ENCODE results near the gene PHPT1. TPM values are rescaled to one million over a fixed set of nuclear protein-coding genes. Genes with fewer than 3 reads are reported as not detected.
"Not testable (repeated sequence)": the region's sequence is repeated elsewhere in the genome, so short reads cannot be mapped to it uniquely, and the experiment has no call there.

The PHPT1 gene
- total RNA-seq, 1 donor from 2014 or later = 349 TPM

GRCh38 chr9:136865041-136865767, 16.0 kb downstream of the PHPT1 start:
- Histone ChIP-seq H3K9me3 (replicated peaks) (no peaks in the 10 kb centered on the region), H3K4me3 (peak overlapping the region; percentile 90), H3K36me3 (peaks cover 40% of the 10 kb centered on the region), H3K27me3 (ENCODE audit: low read depth) (no peaks in the 10 kb centered on the region), H3K4me1 (peaks cover 41% of the 10 kb centered on the region), H3K27ac (replicated peaks) (peak overlapping the region; percentile 95)
- TF ChIP-seq CTCF (IDR thresholded peaks at IDR 0.05; ENCODE audit: borderline replicate concordance) = no peak
- DNase-seq = peak; percentile 6
- intact Hi-C loops (cut with micrococcal nuclease) = loop anchor here (10.0 kb wide), 1 partner anchor 60 kb away; no protein-coding TSS in a partner anchor

- H3K4me3 ChIP-seq = peak overlapping the region; percentile 90
- no peaks in the 10 kb centered on the region for H3K27me3 ChIP-seq (ENCODE audit: low read depth)
- TF ChIP-seq CTCF (IDR thresholded peaks at IDR 0.05; ENCODE audit: borderline replicate concordance) = no peak
- no peaks in the 10 kb centered on the region for H3K9me3 ChIP-seq (replicated peaks)
- no peak for DNase-seq
- peak overlapping the region; percentile 95 for H3K27ac ChIP-seq (replicated peaks)
- peaks cover 41% of the 10 kb centered on the region for H3K4me1 ChIP-seq
- intact Hi-C loops (cut with micrococcal nuclease) = loop anchor here (10.0 kb wide), 1 partner anchor 59 kb away; no protein-coding TSS in a partner anchor
- peaks cover 37% of the 10 kb centered on the region for H3K36me3 ChIP-seq
Measured at GRCh38 chr9:136865768-136866103, 16.5 kb downstream of the PHPT1 start.

- H3K36me3 ChIP-seq = peaks cover 24% of the 10 kb centered on the region
- H3K4me3 ChIP-seq = peak overlapping the region; percentile 90
- DNase-seq; H3K9me3 ChIP-seq (replicated peaks); H3K27me3 ChIP-seq (ENCODE audit: low read depth): not testable (repeated sequence)
- intact Hi-C loops (cut with micrococcal nuclease) = loop anchor here (10.0 kb wide), 1 partner anchor 58 kb away; no protein-coding TSS in a partner anchor
- peaks cover 41% of the 10 kb centered on the region for H3K4me1 ChIP-seq
- peak overlapping the region; percentile 95 for H3K27ac ChIP-seq (replicated peaks)
Measured at GRCh38 chr9:136866898-136867421, 17.8 kb downstream of the PHPT1 start.

- Histone ChIP-seq H3K36me3 (peaks cover 19% of the 10 kb centered on the region), H3K4me1 (peaks cover 41% of the 10 kb centered on the region), H3K27ac (replicated peaks) (no peak overlapping the region), H3K27me3 (ENCODE audit: low read depth) (no peaks in the 10 kb centered on the region), H3K9me3 (replicated peaks) (peaks cover 3% of the 10 kb centered on the region), H3K4me3 (no peak overlapping the region)
- no peak for DNase-seq
- no peak for TF ChIP-seq CTCF (IDR thresholded peaks at IDR 0.05; ENCODE audit: borderline replicate concordance)
- intact Hi-C loops (cut with micrococcal nuclease) = loop anchor here (10.0 kb wide), 1 partner anchor 57 kb away; no protein-coding TSS in a partner anchor
Measured at GRCh38 chr9:136867480-136867879, 18.3 kb downstream of the PHPT1 start.

GRCh38 chr9:136867917-136868316, 18.7 kb downstream of the PHPT1 start:
- H3K9me3 ChIP-seq (replicated peaks) = peaks cover 6% of the 10 kb centered on the region
- DNase-seq = no peak
- TF ChIP-seq CTCF (IDR thresholded peaks at IDR 0.05; ENCODE audit: borderline replicate concordance) = no peak
- H3K27me3 ChIP-seq (ENCODE audit: low read depth) = no peaks in the 10 kb centered on the region
- intact Hi-C loops (cut with micrococcal nuclease) = loop anchor here (10.0 kb wide), 1 partner anchor 57 kb away; no protein-coding TSS in a partner anchor
- H3K36me3 ChIP-seq = peaks cover 15% of the 10 kb centered on the region
- peaks cover 36% of the 10 kb centered on the region for H3K4me1 ChIP-seq
- no peak overlapping the region for H3K27ac ChIP-seq (replicated peaks)
- H3K4me3 ChIP-seq = no peak overlapping the region

GRCh38 chr9:136868644-136869043, 19.4 kb downstream of the PHPT1 start:
- peaks cover 35% of the 10 kb centered on the region for H3K4me1 ChIP-seq
- no peak for DNase-seq

GRCh38 chr9:136869611-136870010, 20.4 kb downstream of the PHPT1 start:
- not testable (repeated sequence) for H3K9me3 ChIP-seq (replicated peaks); DNase-seq; H3K27me3 ChIP-seq (ENCODE audit: low read depth); H3K36me3 ChIP-seq; H3K4me3 ChIP-seq; H3K27ac ChIP-seq (replicated peaks)
- intact Hi-C loops (cut with micrococcal nuclease) = loop anchor here (10.0 kb wide), 1 partner anchor 55 kb away; no protein-coding TSS in a partner anchor
- H3K4me1 ChIP-seq = peaks cover 25% of the 10 kb centered on the region

More at GRCh38 chr9:136868644-136869043, 19.4 kb downstream of the PHPT1 start:
- Histone ChIP-seq H3K36me3 (peaks cover 8% of the 10 kb centered on the region), H3K27me3 (ENCODE audit: low read depth) (no peaks in the 10 kb centered on the region), H3K4me3 (no peak overlapping the region), H3K9me3 (replicated peaks) (peaks cover 6% of the 10 kb centered on the region), H3K27ac (replicated peaks) (no peak overlapping the region)
- intact Hi-C loops (cut with micrococcal nuclease) = loop anchor here (10.0 kb wide), 1 partner anchor 56 kb away; no protein-coding TSS in a partner anchor
- no peak for TF ChIP-seq CTCF (IDR thresholded peaks at IDR 0.05; ENCODE audit: borderline replicate concordance)

Data from left ventricle myocardium inferior (tissue), 1 donor.